Measurements from ENCODE around the gene SCTR.

DNA sequence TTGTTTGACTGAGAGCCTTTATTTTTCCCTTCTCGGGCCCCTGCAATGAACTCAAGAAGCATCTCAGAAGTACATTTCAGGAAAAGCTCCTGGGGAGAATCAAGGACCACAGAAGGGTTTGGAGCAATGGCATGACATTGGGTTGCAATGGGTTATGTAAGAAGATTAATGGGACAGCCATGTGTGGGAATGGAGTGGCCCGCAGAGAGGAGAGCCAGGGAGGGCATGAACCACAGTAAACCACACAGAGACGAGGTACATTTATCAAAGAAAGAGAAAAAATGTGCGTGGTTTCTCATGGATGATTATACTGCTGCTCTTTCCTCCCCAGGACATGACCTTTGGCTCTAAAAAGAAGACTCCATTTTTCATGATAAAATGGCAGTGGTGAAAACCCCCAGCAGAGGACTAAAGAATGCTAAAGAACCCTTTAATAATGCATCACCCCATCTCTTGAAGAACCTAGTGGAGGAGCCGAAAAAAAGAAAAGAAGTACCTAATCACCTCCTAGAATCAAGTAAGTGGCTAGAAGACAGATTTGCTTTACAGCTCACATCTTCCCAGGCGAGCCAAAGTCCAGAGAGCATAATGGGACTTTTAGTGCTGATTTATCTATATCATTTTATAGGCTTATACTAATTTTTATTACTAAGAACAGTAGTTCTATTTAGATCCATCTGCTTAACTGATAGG lies 21.6 kb upstream of the SCTR start:
- TF ChIP-seq, protein P1, sequence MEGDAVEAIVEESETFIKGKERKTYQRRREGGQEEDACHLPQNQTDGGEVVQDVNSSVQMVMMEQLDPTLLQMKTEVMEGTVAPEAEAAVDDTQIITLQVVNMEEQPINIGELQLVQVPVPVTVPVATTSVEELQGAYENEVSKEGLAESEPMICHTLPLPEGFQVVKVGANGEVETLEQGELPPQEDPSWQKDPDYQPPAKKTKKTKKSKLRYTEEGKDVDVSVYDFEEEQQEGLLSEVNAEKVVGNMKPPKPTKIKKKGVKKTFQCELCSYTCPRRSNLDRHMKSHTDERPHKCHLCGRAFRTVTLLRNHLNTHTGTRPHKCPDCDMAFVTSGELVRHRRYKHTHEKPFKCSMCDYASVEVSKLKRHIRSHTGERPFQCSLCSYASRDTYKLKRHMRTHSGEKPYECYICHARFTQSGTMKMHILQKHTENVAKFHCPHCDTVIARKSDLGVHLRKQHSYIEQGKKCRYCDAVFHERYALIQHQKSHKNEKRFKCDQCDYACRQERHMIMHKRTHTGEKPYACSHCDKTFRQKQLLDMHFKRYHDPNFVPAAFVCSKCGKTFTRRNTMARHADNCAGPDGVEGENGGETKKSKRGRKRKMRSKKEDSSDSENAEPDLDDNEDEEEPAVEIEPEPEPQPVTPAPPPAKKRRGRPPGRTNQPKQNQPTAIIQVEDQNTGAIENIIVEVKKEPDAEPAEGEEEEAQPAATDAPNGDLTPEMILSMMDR (IDR thresholded peaks at IDR 0.05; ENCODE audit: low read depth, low read length), result no peak
- no peak for TF ChIP-seq EZH2phosphoT487 (IDR thresholded peaks at IDR 0.05; ENCODE audit: low read depth)
